ENCODE data around the gene DTNA. TPM values are rescaled to one million over a fixed set of nuclear protein-coding genes. Genes with fewer than 3 reads are reported as not detected.
A peak's percentile ranks its signal among the peaks of the same experiment; 100 is the strongest.

Gene DTNA
- total and polyA plus RNA-seq, 2 of the 8 experiments (the other 6 are each of a cell fraction or from before 2014, with no cell fraction given), result 30.2 to 32.7 TPM

- Histone ChIP-seq H2BK120ac (replicated peaks; ENCODE audit: low read depth, low read length) (no peak overlapping the region), H2AFZ (ENCODE audit: low read length) (no peak overlapping the region), H4K5ac (ENCODE audit: insufficient read length, low read depth, low read length) (no peak overlapping the region), H3K4me3 (ENCODE audit: extremely low read depth in 1 of 4, insufficient read depth in 2 of 4, low read depth in 3 of 4, low read length in 4 of 4) (no peak overlapping the region), H3K56ac (replicated peaks; ENCODE audit: insufficient read length, low read depth, low read length) (no peak overlapping the region), H4K91ac (replicated peaks; ENCODE audit: insufficient read length, low read length) (no peak overlapping the region), H3K4me2 (ENCODE audit: insufficient read depth in 1 of 2, low read depth in 2 of 2, low read length in 2 of 2) (no peak overlapping the region), H3K79me1 (ENCODE audit: low read depth, low read length) (no peaks in the 10 kb centered on the region), H3K14ac (ENCODE audit: insufficient read length) (no peak overlapping the region), H4K20me1 (replicated peaks in 1 of 2; ENCODE audit: control insufficient read depth in 1 of 2, insufficient read depth in 2 of 2, low read length in 2 of 2) (no peaks in the 10 kb centered on the region), H2BK5ac (ENCODE audit: low read depth, low read length) (no peak overlapping the region), H3K27me3 (replicated peaks in 1 of 4; ENCODE audit: control insufficient read depth in 3 of 4, extremely low read depth in 1 of 4, insufficient read depth in 3 of 4, low read length in 3 of 4) (no peaks in the 10 kb centered on the region), H3K4ac (replicated peaks; ENCODE audit: insufficient read length, low read depth, low read length) (no peak overlapping the region), H2BK12ac (ENCODE audit: low read depth, low read length) (no peak overlapping the region), H4K8ac (ENCODE audit: extremely low read depth, insufficient read depth, low read length) (no peak overlapping the region), H3K18ac (ENCODE audit: extremely low read depth, low read length) (no peak overlapping the region), H3K27ac (ENCODE audit: low read depth, low read length) (no peak overlapping the region), H2BK15ac (ENCODE audit: low read length) (no peak overlapping the region), H3K36me3 (ENCODE audit: control insufficient read depth in 2 of 4, insufficient read depth in 4 of 4, low read length in 3 of 4) (no peaks in the 10 kb centered on the region; a peak in 1 of 8 replicates), H3K9ac (replicated peaks in 1 of 4; ENCODE audit: extremely low read depth in 1 of 4, low read depth in 3 of 4, low read length in 3 of 4) (peak overlapping the region in 1 of 4 experiments; percentile 34; a peak in 1 of 7 replicates), H2AK5ac (ENCODE audit: low read depth, low read length) (no peak overlapping the region), H2BK20ac (ENCODE audit: low read length) (no peak overlapping the region), H3K23ac (ENCODE audit: insufficient read length) (no peak overlapping the region), H3K4me1 (replicated peaks in 1 of 4; ENCODE audit: control insufficient read depth in 3 of 4, insufficient read depth in 4 of 4, low read length in 3 of 4) (peaks cover 0 to 12% (median 4%) of the 10 kb centered on the region in 4 experiments; a peak in 3 of 7 replicates), H3K9me3 (ENCODE audit: insufficient read depth in 2 of 2, low read depth in 1 of 2, low read length in 1 of 2) (no peaks in the 10 kb centered on the region; a peak in 2 of 4 replicates), H3K79me2 (ENCODE audit: control insufficient read depth in 1 of 2, insufficient read depth in 2 of 2, low read length in 2 of 2) (no peaks in the 10 kb centered on the region), H3K23me2 (ENCODE audit: low read depth, low read length) (no peaks in the 10 kb centered on the region)
- WGBS, 2 experiments (ENCODE audit: extremely low coverage in 1 of 2, insufficient coverage in 1 of 2, insufficient read length in 1 of 2, insufficient replicate concordance in 2 of 2, low coverage in 1 of 2, low lambda C conversion rate in 2 of 2, missing lambda C conversion rate in 1 of 2), result 87% methylated on average over 3 of the region's 3 CpGs; no CpG with 5 or more reads in 1 of the 2 experiments
- TF ChIP-seq CEBPB (IDR thresholded peaks at IDR 0.05; ENCODE audit: low read depth, low read length) (no peak), TAF7 (optimal IDR thresholded peaks at IDR 0.05; ENCODE audit: borderline replicate concordance, low read depth, low read length) (no peak), MAFK (IDR thresholded peaks at IDR 0.05; ENCODE audit: low read depth, low read length) (no peak), TBP (IDR thresholded peaks at IDR 0.05; ENCODE audit: low read depth, low read length) (no peak), SAP30 (IDR thresholded peaks at IDR 0.05; ENCODE audit: insufficient read depth, insufficient replicate concordance, low read length) (no peak)
- ChIA-PET CTCF (ENCODE audit: partially characterized antibody) (interaction anchor here (0.9 to 1.9 kb wide), 4 partner anchors 17 to 30 kb away, joined by 3 to 7 read pairs (median 4); no protein-coding TSS in a partner anchor), POLR2A (ENCODE audit: partially characterized antibody) (no interaction called here)
- no peak for FAIRE-seq
- DNase-seq (ENCODE audit: low read depth in 1 of 2, low spot score in 2 of 2), result no peak
These were observed 127.7 kb downstream of the DTNA start for GRCh38 chr18:34837769-34838272.
